ENCODE results near the gene SLC25A53.
A peak's percentile ranks its signal among the peaks of the same experiment; 100 is the strongest.
"Not testable (repeated sequence)": the region's sequence is repeated elsewhere in the genome, so short reads cannot be mapped to it uniquely, and the experiment has no call there.

Gene SLC25A53

DNA sequence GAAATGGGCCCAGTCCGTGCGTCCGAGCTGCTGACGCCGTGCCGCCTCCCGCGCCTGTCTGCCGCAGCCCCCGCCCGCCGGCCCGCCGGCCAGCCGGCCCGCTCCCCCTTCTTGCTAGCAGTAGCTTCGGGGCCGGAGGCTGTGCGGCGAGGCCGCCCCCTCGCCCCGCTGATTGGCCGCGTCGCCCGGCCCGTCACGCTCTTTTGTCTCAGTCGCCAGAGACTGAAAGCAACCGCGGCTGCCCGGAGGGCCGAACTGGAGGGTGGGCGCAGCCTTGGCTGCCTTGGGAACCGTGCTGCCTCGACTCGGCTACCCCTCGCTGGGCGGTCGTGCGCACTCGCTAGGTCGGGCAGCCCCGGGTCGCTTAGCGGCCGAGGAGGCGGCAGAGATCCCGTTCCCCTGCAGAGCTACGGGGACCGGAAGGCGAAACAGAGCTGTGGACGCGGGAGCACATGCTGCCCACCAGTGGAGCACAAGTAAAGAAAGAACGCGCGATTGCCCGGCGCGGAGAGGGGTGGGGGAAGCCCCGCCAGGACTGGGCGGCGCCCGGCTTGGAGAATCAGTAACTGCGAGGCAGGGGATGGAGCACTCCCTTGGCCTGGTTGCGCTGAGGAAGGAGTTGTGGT lies 44.4 kb downstream of the SLC25A53 start, which contains the start of gene ZCCHC18:
ZCCHC18 (plus strand) TSS at position 198 of the 626 bp plus-strand sequence. CDS start 1,589 bp downstream, outside the sequence.
- TF ChIP-seq, protein P1, sequence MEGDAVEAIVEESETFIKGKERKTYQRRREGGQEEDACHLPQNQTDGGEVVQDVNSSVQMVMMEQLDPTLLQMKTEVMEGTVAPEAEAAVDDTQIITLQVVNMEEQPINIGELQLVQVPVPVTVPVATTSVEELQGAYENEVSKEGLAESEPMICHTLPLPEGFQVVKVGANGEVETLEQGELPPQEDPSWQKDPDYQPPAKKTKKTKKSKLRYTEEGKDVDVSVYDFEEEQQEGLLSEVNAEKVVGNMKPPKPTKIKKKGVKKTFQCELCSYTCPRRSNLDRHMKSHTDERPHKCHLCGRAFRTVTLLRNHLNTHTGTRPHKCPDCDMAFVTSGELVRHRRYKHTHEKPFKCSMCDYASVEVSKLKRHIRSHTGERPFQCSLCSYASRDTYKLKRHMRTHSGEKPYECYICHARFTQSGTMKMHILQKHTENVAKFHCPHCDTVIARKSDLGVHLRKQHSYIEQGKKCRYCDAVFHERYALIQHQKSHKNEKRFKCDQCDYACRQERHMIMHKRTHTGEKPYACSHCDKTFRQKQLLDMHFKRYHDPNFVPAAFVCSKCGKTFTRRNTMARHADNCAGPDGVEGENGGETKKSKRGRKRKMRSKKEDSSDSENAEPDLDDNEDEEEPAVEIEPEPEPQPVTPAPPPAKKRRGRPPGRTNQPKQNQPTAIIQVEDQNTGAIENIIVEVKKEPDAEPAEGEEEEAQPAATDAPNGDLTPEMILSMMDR (IDR thresholded peaks at IDR 0.05; ENCODE audit: insufficient read depth, low read length, poor library complexity, severe bottlenecking) = no peak
- H3K27me3 ChIP-seq (replicated peaks; ENCODE audit: control insufficient read depth, insufficient read depth, low read length) = no peaks in the 10 kb centered on the region
- DNase-seq (ENCODE audit: extremely low read depth, insufficient read length) = peak; percentile 88
- peak within 1 kb of the TSS; percentile 62 for H3K4me3 ChIP-seq (replicated peaks; ENCODE audit: low read depth, low read length)
- no peaks in the 10 kb centered on the region for H3K36me3 ChIP-seq (ENCODE audit: control insufficient read depth, insufficient read depth, low read length)

DNA sequence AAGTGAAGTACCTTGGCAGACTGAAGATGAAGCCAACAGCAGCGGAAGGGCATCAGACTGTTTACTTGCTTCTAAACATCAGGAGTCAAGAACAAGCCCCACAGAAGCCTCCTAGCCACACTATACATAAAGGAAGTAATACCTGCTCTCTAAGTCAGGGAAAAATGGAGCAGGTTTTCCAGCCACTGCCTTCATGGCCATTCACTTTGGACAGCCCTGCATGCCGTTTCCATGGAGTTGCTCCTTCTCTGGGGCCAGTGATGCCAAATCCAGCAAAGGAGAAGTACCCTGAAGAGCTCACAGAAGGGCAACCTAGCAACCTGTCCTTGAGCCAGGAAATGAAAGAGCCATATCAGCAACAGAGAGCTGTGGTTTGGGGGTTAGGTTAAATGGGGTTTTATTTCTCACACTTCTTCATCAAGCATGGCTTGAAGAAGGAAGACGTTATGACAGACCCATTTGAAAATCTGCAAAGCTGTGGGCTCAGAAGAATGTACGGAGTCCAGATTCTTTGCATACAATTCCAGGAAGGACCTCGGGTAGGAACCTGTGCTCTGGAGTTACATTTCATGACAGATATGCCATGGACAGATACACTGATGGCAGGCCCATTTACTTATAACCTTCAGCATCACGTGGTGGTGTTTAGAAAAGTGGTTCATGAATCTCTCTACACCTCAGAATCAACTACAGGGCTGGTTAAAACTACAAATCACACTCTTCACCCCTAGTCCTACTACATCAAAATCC lies 46.1 kb downstream of the SLC25A53 start:
- H3K4me3 ChIP-seq (replicated peaks; ENCODE audit: low read depth, low read length); DNase-seq (ENCODE audit: extremely low read depth, insufficient read length); H3K27me3 ChIP-seq (replicated peaks; ENCODE audit: control insufficient read depth, insufficient read depth, low read length); H3K36me3 ChIP-seq (ENCODE audit: control insufficient read depth, insufficient read depth, low read length): not testable (repeated sequence)

DNA sequence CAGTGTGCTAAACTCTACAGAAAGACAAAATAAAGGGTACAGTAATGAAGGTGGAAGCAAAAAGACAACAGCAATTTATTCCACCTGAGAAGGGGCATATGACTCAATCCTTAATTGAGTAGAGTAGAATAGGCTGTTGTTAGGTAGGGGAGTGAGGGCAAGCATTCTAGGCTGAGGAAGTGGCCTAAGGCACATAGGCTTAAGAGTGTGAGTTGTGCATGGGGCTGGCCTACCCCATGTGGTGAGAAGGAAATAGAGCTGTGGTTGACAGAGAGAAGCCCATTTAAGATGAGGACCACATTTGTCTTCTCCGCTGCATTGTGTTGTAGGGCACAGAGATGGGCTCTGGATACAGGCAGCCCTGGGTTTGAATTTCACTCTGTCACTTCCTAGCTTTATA lies 47.9 kb downstream of the SLC25A53 start:
- H3K4me3 ChIP-seq (replicated peaks; ENCODE audit: low read depth, low read length) = no peak overlapping the region
- H3K27me3 ChIP-seq (replicated peaks; ENCODE audit: control insufficient read depth, insufficient read depth, low read length) = no peaks in the 10 kb centered on the region
- H3K36me3 ChIP-seq (ENCODE audit: control insufficient read depth, insufficient read depth, low read length) = no peaks in the 10 kb centered on the region
- DNase-seq (ENCODE audit: extremely low read depth, insufficient read length) = no peak
- TF ChIP-seq, protein P1 (IDR thresholded peaks at IDR 0.05; ENCODE audit: insufficient read depth, low read length, poor library complexity, severe bottlenecking) = no peak

DNA sequence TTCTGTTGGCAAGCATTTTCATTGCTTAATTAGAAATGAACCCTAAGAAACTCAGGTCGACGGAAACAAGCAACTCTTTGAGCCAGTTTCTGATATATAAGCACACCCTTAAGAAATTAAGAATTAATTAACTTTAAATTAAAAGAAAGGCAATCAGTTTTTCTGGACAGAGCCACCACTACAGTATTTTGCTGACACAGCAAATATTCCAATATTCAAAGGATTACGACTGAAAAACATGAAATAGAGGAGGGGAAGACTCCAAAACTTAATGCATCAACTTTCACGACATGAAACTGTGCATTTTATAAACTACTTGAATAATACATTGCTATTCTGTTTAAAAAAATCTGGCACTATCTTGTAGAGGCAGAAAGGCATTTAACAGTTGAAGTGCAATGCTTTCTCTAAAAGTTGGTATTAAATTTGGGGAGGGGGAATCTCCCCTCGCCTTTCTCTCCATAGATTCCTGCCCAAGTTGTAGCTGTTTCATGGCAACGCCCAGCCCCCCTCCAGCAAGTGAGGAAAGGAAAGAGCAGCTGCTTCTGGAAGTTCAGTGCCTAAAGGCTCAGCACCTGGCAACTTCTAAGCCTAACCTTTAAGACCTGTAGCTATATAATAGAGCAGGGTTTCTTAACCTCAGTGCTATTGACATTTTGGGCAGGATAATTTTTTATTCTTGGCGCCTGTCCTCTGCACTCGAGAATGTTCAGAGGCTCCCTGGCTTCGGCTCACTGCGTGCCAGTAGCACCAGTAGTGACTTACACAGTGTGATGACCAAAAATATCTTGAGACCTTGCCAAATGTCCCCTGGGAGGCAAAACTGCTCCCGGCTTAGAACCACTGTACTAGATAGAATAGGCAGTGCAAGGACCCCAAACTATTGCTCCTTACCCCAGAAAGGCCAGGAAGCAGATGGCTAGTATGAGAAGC lies 51.2 kb downstream of the SLC25A53 start:
- TF ChIP-seq, protein P1 (IDR thresholded peaks at IDR 0.05; ENCODE audit: insufficient read depth, low read length, poor library complexity, severe bottlenecking) = no peak
- no peaks in the 10 kb centered on the region; the same call in 1 of the 2 replicates for H3K27me3 ChIP-seq (replicated peaks; ENCODE audit: control insufficient read depth, insufficient read depth, low read length)
- H3K4me3 ChIP-seq (replicated peaks; ENCODE audit: low read depth, low read length) = no peak overlapping the region
- no peak for DNase-seq (ENCODE audit: extremely low read depth, insufficient read length)
- H3K36me3 ChIP-seq (ENCODE audit: control insufficient read depth, insufficient read depth, low read length) = no peaks in the 10 kb centered on the region

DNA sequence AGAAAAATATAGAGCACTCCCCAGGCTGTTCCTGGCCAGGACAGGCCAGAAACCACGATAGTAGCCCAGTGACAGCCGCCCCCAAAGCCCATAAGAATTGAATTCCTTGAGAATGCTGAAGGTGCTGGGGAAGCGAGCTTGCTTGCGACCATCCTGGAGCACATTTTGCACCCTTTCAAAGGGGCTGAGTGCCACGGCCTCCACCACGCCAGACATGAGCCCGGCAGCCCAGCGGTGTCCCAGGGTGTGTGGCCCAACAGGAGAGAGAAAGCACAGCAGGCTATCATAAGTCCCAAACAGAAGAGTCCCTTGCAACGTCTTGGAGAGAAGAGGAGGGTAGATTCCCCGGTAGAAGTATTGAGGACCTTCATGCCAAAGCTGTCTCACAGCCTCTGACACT lies 52.1 kb downstream of the SLC25A53 start:
- Histone ChIP-seq H3K4me3 (replicated peaks; ENCODE audit: low read depth, low read length) (no peak overlapping the region), H3K36me3 (ENCODE audit: control insufficient read depth, insufficient read depth, low read length) (no peaks in the 10 kb centered on the region), H3K27me3 (replicated peaks; ENCODE audit: control insufficient read depth, insufficient read depth, low read length) (no peaks in the 10 kb centered on the region; the same call in 1 of the 2 replicates)
- TF ChIP-seq, protein P1 (IDR thresholded peaks at IDR 0.05; ENCODE audit: insufficient read depth, low read length, poor library complexity, severe bottlenecking) = no peak
- DNase-seq (ENCODE audit: extremely low read depth, insufficient read length) = no peak
